ENCODE data around the gene IBA57. TPM values are rescaled to one million over a fixed set of nuclear protein-coding genes. Genes with fewer than 3 reads are reported as not detected.

Gene IBA57
- polyA plus RNA-seq, 1 donor (not counting 4 experiments of a cell fraction or from before 2014, with no cell fraction given) = 1.5 TPM

DNA sequence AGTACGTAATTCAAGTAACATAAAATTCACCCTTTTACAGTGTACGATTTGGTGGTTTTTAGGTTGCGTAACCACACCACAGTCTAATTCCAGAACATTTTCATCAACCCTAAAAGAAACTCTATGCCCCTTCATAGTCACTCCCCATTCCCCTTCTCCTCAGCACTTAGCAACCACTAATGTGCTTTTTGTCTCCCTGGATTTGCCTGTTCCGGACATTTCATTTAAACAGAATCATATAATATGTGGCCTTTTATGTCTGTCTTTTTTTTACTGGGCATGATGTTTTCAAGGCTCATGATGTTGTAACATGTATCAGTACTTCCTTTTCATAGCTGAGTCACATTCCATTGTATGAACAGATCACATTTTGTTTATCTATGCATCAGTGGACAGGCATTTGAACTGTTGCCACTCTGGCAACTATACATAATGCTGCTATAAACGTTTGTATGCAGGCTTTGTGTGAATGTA, 63.0 kb downstream of the IBA57 start:
- H3K4me2 ChIP-seq (ENCODE audit: control insufficient read depth, extremely low read depth, insufficient read depth, low read depth, low read length) = peak overlapping the region; percentile 68
- H3K9ac ChIP-seq (ENCODE audit: control insufficient read depth, extremely low read depth, insufficient read depth, low read length) = peak overlapping the region; percentile 56
- no peaks in the 10 kb centered on the region for H3K27me3 ChIP-seq (ENCODE audit: control insufficient read depth, extremely low read depth, insufficient read depth, low read length)
- H3K79me2 ChIP-seq (ENCODE audit: control insufficient read depth, insufficient read depth, low read length) = no peaks in the 10 kb centered on the region
- no peaks in the 10 kb centered on the region for H3K9me1 ChIP-seq (ENCODE audit: control insufficient read depth, extremely low read depth, insufficient read depth, low read length)
- peaks cover 2% of the 10 kb centered on the region for H3K9me3 ChIP-seq (ENCODE audit: control insufficient read depth, low read depth, low read length)
- dilution Hi-C loops (cut with MboI; ENCODE audit: extremely low pct_ligation_motif_present, low sequenced_read_pairs) = no loop called here
- peak; percentile 81 for DNase-seq (ENCODE audit: low read depth, low spot score)
- peaks cover 7 to 17% of the 10 kb centered on the region in 2 experiments for H3K36me3 ChIP-seq (ENCODE audit: control insufficient read depth in 2 of 2, extremely low read depth in 1 of 2, insufficient read depth in 2 of 2, low read length in 2 of 2)
- H2AFZ ChIP-seq (ENCODE audit: control insufficient read depth, low read length) = peak overlapping the region; percentile 69
- TF ChIP-seq EZH2 (IDR thresholded peaks at IDR 0.05; ENCODE audit: low read length) = no peak
- TF ChIP-seq, protein P1, sequence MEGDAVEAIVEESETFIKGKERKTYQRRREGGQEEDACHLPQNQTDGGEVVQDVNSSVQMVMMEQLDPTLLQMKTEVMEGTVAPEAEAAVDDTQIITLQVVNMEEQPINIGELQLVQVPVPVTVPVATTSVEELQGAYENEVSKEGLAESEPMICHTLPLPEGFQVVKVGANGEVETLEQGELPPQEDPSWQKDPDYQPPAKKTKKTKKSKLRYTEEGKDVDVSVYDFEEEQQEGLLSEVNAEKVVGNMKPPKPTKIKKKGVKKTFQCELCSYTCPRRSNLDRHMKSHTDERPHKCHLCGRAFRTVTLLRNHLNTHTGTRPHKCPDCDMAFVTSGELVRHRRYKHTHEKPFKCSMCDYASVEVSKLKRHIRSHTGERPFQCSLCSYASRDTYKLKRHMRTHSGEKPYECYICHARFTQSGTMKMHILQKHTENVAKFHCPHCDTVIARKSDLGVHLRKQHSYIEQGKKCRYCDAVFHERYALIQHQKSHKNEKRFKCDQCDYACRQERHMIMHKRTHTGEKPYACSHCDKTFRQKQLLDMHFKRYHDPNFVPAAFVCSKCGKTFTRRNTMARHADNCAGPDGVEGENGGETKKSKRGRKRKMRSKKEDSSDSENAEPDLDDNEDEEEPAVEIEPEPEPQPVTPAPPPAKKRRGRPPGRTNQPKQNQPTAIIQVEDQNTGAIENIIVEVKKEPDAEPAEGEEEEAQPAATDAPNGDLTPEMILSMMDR (optimal IDR thresholded peaks at IDR 0.05 in 1 of 3, IDR thresholded peaks at IDR 0.05 in 1 of 3, conservative IDR thresholded peaks at IDR 0.05 in 1 of 3; ENCODE audit: extremely low read depth in 1 of 3, insufficient read depth in 2 of 3, low read length in 3 of 3) = no peak
- peak; percentile 90 for FAIRE-seq
- no peak overlapping the region for H3K4me3 ChIP-seq (ENCODE audit: control insufficient read depth in 2 of 3, extremely low read depth in 1 of 3, insufficient read depth in 2 of 3, low read depth in 1 of 3, low read length in 3 of 3)
- H3K27ac ChIP-seq (ENCODE audit: control insufficient read depth, insufficient read depth, low read length) = peak overlapping the region; percentile 81
- H4K20me1 ChIP-seq (ENCODE audit: control insufficient read depth, extremely low read depth, insufficient read depth, low read length) = no peaks in the 10 kb centered on the region
- H3K4me1 ChIP-seq (ENCODE audit: control insufficient read depth, extremely low read depth, insufficient read depth, low read length) = peaks cover 11% of the 10 kb centered on the region

DNA sequence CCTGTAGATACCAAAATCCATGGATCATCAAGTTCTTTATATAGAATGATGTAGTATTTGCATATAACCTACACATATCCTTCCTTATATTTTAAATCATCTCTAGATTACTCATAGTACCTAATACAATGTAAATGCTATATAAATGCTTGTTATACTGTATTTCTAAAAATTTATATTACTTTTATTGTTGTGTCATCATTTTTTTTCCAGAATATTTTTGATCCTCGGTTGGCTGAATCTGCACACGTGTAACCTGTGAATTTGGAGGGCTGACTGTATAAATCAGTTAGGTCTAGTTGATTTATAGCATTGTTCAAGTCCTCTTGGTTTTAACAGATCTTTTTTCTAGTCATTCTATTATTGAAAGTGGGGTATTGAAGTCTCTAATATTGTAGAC, 65.6 kb downstream of the IBA57 start:
- H3K4me1 ChIP-seq (ENCODE audit: control insufficient read depth, extremely low read depth, insufficient read depth, low read length) = peaks cover 11% of the 10 kb centered on the region
- no peak for TF ChIP-seq EZH2 (IDR thresholded peaks at IDR 0.05; ENCODE audit: low read length)
- DNase-seq (ENCODE audit: low read depth, low spot score) (no peak), FAIRE-seq (no peak)
- no peaks in the 10 kb centered on the region for H4K20me1 ChIP-seq (ENCODE audit: control insufficient read depth, extremely low read depth, insufficient read depth, low read length)
- no peak overlapping the region for H3K9ac ChIP-seq (ENCODE audit: control insufficient read depth, extremely low read depth, insufficient read depth, low read length)
- H3K9me1 ChIP-seq (ENCODE audit: control insufficient read depth, extremely low read depth, insufficient read depth, low read length) = no peaks in the 10 kb centered on the region
- H3K79me2 ChIP-seq (ENCODE audit: control insufficient read depth, insufficient read depth, low read length) = no peaks in the 10 kb centered on the region
- no peak overlapping the region for H3K27ac ChIP-seq (ENCODE audit: control insufficient read depth, insufficient read depth, low read length)
- H3K4me3 ChIP-seq (ENCODE audit: control insufficient read depth in 2 of 3, extremely low read depth in 1 of 3, insufficient read depth in 2 of 3, low read depth in 1 of 3, low read length in 3 of 3) = no peak overlapping the region
- no peaks in the 10 kb centered on the region for H3K9me3 ChIP-seq (ENCODE audit: control insufficient read depth, low read depth, low read length)
- no peak overlapping the region for H3K4me2 ChIP-seq (ENCODE audit: control insufficient read depth, extremely low read depth, insufficient read depth, low read depth, low read length)
- dilution Hi-C loops (cut with MboI; ENCODE audit: extremely low pct_ligation_motif_present, low sequenced_read_pairs) = no loop called here
- no peak overlapping the region for H2AFZ ChIP-seq (ENCODE audit: control insufficient read depth, low read length)
- H3K27me3 ChIP-seq (ENCODE audit: control insufficient read depth, extremely low read depth, insufficient read depth, low read length) = no peaks in the 10 kb centered on the region
- peaks cover 0 to 10% of the 10 kb centered on the region in 2 experiments for H3K36me3 ChIP-seq (ENCODE audit: control insufficient read depth in 2 of 2, extremely low read depth in 1 of 2, insufficient read depth in 2 of 2, low read length in 2 of 2)

Small RNA genes within 50 kb of the gene (small RNA-seq; reads per million reads assigned to genes)
- 0 reads per million in 3 experiments for gene AL359510.1 (ENCODE audit: insufficient read length in 3 of 3, low read depth in 3 of 3, low replicate concordance in 1 of 3)

Other genes with a start within 250 kb of the IBA57 start
- gene WNT9A, start 217.9 kb upstream of the IBA57 start, polyA plus RNA-seq = 1.7 to 2.5 TPM (median 2.3 TPM) in 3 replicates
- gene WNT3A, start 158.8 kb upstream of the IBA57 start, polyA plus RNA-seq = 0.07 to 0.15 TPM (median 0.07 TPM) in 3 replicates
- 295 to 451 TPM (median 325 TPM) in 3 replicates for gene ARF1, start 83.1 kb upstream of the IBA57 start, polyA plus RNA-seq
- 8.2 to 11.9 TPM (median 10.0 TPM) in 3 replicates for gene C1orf35, start 62.5 kb upstream of the IBA57 start, polyA plus RNA-seq
- gene MRPL55, start 56.5 kb upstream of the IBA57 start, polyA plus RNA-seq = 28.4 to 53.7 TPM (median 49.3 TPM) in 3 replicates
- 412 to 877 TPM (median 450 TPM) in 3 replicates for gene GUK1, start 25.5 kb upstream of the IBA57 start, polyA plus RNA-seq
- 0.37 to 0.63 TPM (median 0.58 TPM) in 3 replicates for gene GJC2, start 15.9 kb upstream of the IBA57 start, polyA plus RNA-seq
- 1.6 to 3.5 TPM (median 1.8 TPM) in 3 replicates for gene OBSCN, start 42.2 kb downstream of the IBA57 start, polyA plus RNA-seq
- 9.9 to 14.8 TPM (median 11.8 TPM) in 3 replicates for gene TRIM11, start 241.0 kb downstream of the IBA57 start, polyA plus RNA-seq

All from keratinocyte (primary cell).